Smooth muscle cell of the umbilical artery (primary cell): ENCODE data around the gene RNASE4. TPM values are rescaled to one million over a fixed set of nuclear protein-coding genes. Genes with fewer than 3 reads are reported as not detected.

ENCODE experiments used
- total RNA-seq: library from RNA; depleted of rRNA; stranded (reverse); fragments of >200 nt; gene quantifications from 2 replicates; pipeline ENCODE4 v1.2.3, GENCODE V29; 2014

Gene RNASE4, protein sequence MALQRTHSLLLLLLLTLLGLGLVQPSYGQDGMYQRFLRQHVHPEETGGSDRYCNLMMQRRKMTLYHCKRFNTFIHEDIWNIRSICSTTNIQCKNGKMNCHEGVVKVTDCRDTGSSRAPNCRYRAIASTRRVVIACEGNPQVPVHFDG
- total RNA-seq, result 19.6 and 23.4 TPM in 2 replicates

DNA sequence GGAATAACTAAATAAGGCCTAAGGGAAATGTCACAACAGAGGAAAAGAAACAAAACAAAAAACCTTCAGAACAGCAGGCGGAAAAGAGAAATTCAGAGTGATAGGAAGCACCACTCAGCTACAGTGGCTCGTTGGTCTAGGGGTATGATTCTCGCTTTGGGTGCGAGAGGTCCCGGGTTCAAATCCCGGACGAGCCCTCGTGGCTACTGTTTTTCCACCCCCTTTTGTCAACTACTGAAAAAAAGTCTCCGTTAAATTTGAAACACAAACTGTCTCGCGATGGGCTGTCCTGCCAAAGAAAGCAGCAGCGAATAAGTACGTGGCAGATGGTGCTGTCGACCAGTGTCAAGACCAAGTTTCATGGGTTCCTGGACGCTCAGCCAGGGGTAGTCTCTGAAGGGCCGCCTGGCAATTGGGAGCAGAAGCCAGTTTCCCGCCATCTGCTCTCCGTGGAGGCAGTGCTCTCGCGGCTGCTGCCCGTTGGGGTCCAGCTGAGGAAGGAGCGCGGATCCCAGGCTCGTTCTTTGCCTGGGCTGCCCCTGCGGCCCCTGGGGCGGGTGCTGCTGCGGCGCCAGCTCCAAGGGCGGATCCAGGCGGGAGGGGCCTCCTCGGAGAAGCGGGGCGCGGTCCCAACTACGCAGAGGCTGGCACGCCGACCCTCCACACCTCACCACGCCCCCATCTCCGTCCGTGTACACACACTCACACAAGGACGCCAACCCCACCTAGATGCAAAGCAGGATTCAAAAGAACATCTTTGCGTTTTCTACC, at the start of gene RNASE4:
Gene RNASE4, plus strand, starts transcription at position 670 of the 771 bp plus-strand sequence. CDS start 14,812 bp downstream, outside the sequence.

DNA sequence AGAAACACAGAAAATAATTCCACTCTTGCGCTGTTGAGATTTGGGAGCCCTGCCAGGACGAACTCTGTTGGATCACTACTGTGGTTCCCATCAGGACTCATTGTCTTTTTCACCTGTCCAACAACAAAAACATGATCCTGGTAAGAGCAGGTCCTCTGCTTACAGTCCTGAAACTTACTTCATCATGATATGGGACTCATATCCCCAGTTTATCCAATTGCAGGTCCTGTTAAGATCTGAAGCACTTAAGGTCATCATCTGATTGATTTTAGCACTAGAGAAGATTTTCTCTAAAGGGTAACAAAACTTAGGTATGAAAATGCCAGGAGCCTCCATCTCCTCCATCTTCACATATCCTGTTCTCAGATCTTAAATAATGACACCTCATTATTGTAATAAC, 42.8 kb upstream of the RNASE4 start, which contains the start of gene OR6S1:
Gene OR6S1, minus strand, starts transcription at position 101 of the 400 bp plus-strand sequence. Its CDS starts 0 bp downstream, at position 101.

DNA sequence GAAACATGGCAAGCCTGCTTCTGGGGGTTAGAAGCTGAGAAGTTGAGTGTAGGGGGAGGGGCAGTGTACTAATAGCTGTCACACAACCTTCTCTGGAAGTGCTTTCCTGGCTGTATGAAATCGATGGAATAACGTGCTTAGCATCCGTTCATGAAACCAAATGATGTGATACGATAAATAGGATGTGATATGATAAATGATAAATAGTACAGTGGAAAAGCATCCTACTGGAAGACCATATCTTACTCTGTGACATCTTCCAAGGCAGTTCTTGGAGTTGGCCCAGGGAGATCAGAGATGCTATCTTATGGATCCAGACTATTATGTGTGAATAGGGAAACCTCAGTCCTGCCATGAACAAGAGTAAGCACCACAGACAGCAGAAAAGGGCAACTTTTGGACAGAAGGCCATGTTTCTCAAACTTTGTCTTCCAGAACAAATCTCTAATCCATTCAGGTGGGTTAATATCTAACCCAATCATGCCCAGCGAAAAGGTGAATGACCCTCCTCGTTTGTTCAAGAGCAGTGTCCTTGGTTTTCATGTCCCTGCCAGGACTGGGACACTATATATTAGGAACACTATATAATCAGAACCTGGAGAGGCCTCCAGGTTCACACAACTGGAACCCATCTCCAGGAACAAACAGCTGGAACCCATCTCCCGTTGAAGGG, 3.9 kb downstream of the RNASE4 start, which contains the start of gene ANG:
Gene ANG, plus strand, starts transcription at position 598 of the 673 bp plus-strand sequence. CDS start 4,801 bp downstream, outside the sequence.

DNA sequence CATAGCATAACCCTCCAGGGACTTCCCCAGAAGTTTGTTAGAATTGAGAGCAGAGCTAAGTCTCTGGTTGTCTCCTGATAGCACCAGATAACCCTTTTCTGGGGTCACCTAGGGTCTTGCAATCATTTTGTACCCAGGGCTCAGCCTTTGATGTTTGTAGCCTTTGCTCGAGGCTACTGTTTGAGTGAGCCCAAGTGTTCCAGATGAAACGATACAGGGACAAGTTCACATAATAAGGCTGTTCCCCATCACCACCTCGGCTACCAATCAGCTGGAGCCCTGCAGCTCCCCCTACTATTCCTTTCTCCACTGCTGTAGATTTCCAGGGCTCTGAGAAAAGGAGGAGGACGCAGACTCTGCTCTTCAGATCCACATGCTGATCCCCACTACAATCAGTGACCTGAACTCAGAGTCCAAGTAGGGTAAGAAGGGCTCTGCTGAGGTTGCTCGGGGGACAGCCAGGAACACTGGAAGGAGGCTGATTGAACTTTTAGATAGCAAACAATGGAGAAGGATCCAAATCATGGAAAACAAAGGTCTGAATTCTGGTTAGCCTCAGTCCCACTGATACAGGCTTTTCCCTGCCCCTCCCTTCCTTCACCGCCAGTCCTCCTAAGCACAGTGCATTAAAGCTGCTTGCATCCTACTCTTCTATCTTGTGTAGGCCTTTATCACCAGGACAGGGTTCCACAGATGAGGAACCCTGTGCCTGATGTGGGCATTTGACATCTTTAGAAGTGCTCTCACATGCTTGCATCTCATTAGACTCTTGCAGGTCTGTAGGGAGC, 61.4 kb downstream of the RNASE4 start, which contains the start of gene EDDM3A:
Gene EDDM3A, plus strand, starts transcription at position 317 of the 788 bp plus-strand sequence. CDS start 1,694 bp downstream, outside the sequence.

Other genes with a start within 250 kb of the RNASE4 start
- under 0.01 and 0.05 TPM in 2 replicates for gene KLHL33, start 248.4 kb upstream of the RNASE4 start, total RNA-seq
- gene OSGEP, start 229.7 kb upstream of the RNASE4 start, total RNA-seq, result 20.3 and 31.2 TPM in 2 replicates
- 28.8 and 50.2 TPM in 2 replicates for gene APEX1, start 229.3 kb upstream of the RNASE4 start, total RNA-seq
- gene PIP4P1, start 223.1 kb upstream of the RNASE4 start, total RNA-seq, result 17.3 and 20.2 TPM in 2 replicates
- gene PNP, start 215.2 kb upstream of the RNASE4 start, total RNA-seq, result 19.3 and 53.7 TPM in 2 replicates
- gene RNASE10, start 179.0 kb upstream of the RNASE4 start, total RNA-seq, result not detected in 2 replicates
- not detected in 2 replicates for gene RNASE9, start 123.5 kb upstream of the RNASE4 start, total RNA-seq
- gene RNASE11, start 96.6 kb upstream of the RNASE4 start, total RNA-seq, result not detected in 2 replicates
- not detected in 2 replicates for gene RNASE12, start 93.2 kb upstream of the RNASE4 start, total RNA-seq
- not detected in 2 replicates for gene OR6S1, start 42.9 kb upstream of the RNASE4 start, total RNA-seq
- gene ANG, start 4.2 kb downstream of the RNASE4 start, total RNA-seq, result 3.9 and 8.3 TPM in 2 replicates
- not detected in 2 replicates for gene EDDM3A, start 61.3 kb downstream of the RNASE4 start, total RNA-seq
- gene EDDM3B, start 83.8 kb downstream of the RNASE4 start, total RNA-seq, result not detected in 2 replicates
- not detected in 2 replicates for gene RNASE6, start 96.7 kb downstream of the RNASE4 start, total RNA-seq
- 0.30 TPM in 1 of 2 replicates, not detected in the other for gene RNASE1, start 118.3 kb downstream of the RNASE4 start, total RNA-seq
- gene RNASE3, start 206.8 kb downstream of the RNASE4 start, total RNA-seq, result not detected in 2 replicates